A549 (cell line): ENCODE results near the gene ADGRF4.

Experiments
- EHMT2 ChIP-seq: fragments of 200-600 bp; sonication (generic); IDR thresholded peaks from 2 replicates; pipeline ENCODE4 v1.6.1; 2016; ENCODE audit warnings: antibody characterized with exemption, low read depth, mild to moderate bottlenecking, moderate library complexity
- ESRRA ChIP-seq: fragments of 150-350 bp; IDR thresholded peaks from 2 replicates; pipeline ENCODE4 v1.6.1; 2014; ENCODE audit warnings: mild to moderate bottlenecking, low read length, borderline replicate concordance
- FOSB ChIP-seq: fragments of 250-450 bp; sonication (Bioruptor Pico); IDR thresholded peaks from 2 replicates; pipeline ENCODE4 v1.5.0; 2020; ENCODE audit warnings: mild to moderate bottlenecking, moderate library complexity
- HDAC2 ChIP-seq: fragments of 200-600 bp; sonication (generic); IDR thresholded peaks from 2 replicates; pipeline ENCODE4 v1.6.1; 2016
- HMGXB4 ChIP-seq: fragments of 250-450 bp; sonication (Bioruptor Pico); IDR thresholded peaks from 2 replicates; pipeline ENCODE4 v1.5.0; 2021; ENCODE audit warnings: mild to moderate bottlenecking, moderate library complexity, borderline replicate concordance
- KDM1A ChIP-seq: fragments of 200-600 bp; sonication (generic); IDR thresholded peaks from 2 replicates; pipeline ENCODE4 v1.6.1; 2016; ENCODE audit warnings: low read depth, mild to moderate bottlenecking
- MAX ChIP-seq: IDR thresholded peaks from 2 replicates; pipeline ENCODE4 v1.6.1; 2012
- POLR2A ChIP-seq: IDR thresholded peaks from 2 replicates; pipeline ENCODE4 v1.6.1; 2012; ENCODE audit warnings: mild to moderate bottlenecking, low read length
- RFX5 ChIP-seq: fragments of 450-650 bp; IDR thresholded peaks from 2 replicates; pipeline ENCODE4 v1.7.1; 2014; ENCODE audit warnings: antibody characterized with exemption, mild to moderate bottlenecking, moderate library complexity
- SMC3 ChIP-seq: fragments of >200 bp; sonication (Bioruptor Twin); formaldehyde crosslinking; IDR thresholded peaks from 3 replicates; pipeline ENCODE4 v1.6.1; 2018; ENCODE audit warnings: inconsistent platforms
- ZC3H11A ChIP-seq: fragments of 450-650 bp; IDR thresholded peaks from 2 replicates; pipeline ENCODE4 v1.6.1; 2014; ENCODE audit warnings: antibody characterized with exemption, mild to moderate bottlenecking
- TF ChIP-seq, protein P1 (sequence below): fragments of >200 bp; sonication (Bioruptor Twin); formaldehyde crosslinking; IDR thresholded peaks from 3 replicates; pipeline ENCODE4 v1.5.1; 2016
- TF ChIP-seq, protein P2 (sequence below): fragments of 450-650 bp; IDR thresholded peaks from 2 replicates; pipeline ENCODE4 v1.6.1; 2014; ENCODE audit warnings: antibody characterized with exemption
- TF ChIP-seq, protein P3 (sequence below): fragments of 250-450 bp; sonication (Bioruptor Pico); IDR thresholded peaks from 2 replicates; pipeline ENCODE4 v1.5.0; 2020; ENCODE audit warnings: low read depth, mild to moderate bottlenecking, moderate library complexity

- TF ChIP-seq, protein P1, sequence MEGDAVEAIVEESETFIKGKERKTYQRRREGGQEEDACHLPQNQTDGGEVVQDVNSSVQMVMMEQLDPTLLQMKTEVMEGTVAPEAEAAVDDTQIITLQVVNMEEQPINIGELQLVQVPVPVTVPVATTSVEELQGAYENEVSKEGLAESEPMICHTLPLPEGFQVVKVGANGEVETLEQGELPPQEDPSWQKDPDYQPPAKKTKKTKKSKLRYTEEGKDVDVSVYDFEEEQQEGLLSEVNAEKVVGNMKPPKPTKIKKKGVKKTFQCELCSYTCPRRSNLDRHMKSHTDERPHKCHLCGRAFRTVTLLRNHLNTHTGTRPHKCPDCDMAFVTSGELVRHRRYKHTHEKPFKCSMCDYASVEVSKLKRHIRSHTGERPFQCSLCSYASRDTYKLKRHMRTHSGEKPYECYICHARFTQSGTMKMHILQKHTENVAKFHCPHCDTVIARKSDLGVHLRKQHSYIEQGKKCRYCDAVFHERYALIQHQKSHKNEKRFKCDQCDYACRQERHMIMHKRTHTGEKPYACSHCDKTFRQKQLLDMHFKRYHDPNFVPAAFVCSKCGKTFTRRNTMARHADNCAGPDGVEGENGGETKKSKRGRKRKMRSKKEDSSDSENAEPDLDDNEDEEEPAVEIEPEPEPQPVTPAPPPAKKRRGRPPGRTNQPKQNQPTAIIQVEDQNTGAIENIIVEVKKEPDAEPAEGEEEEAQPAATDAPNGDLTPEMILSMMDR: no peak
- TF ChIP-seq EHMT2: no peak
- TF ChIP-seq SMC3: no peak
- TF ChIP-seq, protein P2, sequence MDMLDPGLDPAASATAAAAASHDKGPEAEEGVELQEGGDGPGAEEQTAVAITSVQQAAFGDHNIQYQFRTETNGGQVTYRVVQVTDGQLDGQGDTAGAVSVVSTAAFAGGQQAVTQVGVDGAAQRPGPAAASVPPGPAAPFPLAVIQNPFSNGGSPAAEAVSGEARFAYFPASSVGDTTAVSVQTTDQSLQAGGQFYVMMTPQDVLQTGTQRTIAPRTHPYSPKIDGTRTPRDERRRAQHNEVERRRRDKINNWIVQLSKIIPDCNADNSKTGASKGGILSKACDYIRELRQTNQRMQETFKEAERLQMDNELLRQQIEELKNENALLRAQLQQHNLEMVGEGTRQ: no peak
- no peak for TF ChIP-seq ESRRA
- no peak for TF ChIP-seq POLR2A
- TF ChIP-seq HMGXB4: no peak
- TF ChIP-seq, protein P3, sequence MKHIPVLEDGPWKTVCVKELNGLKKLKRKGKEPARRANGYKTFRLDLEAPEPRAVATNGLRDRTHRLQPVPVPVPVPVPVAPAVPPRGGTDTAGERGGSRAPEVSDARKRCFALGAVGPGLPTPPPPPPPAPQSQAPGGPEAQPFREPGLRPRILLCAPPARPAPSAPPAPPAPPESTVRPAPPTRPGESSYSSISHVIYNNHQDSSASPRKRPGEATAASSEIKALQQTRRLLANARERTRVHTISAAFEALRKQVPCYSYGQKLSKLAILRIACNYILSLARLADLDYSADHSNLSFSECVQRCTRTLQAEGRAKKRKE (CRISPR knock-in tag): no peak
- TF ChIP-seq KDM1A: no peak
- TF ChIP-seq ZC3H11A: no peak
- no peak for TF ChIP-seq HDAC2
- TF ChIP-seq FOSB (CRISPR knock-in tag): no peak
- no peak for TF ChIP-seq MAX
- TF ChIP-seq RFX5: no peak
Observed at GRCh38 chr6:47680724-47681123, 17.7 kb upstream of the ADGRF4 start.
